Activated T-cell treated with anti-CD3 and anti-CD28 coated beads for 4 hours (primary cell): ENCODE results near the gene TLR4.

ENCODE experiments used
- DNase-seq: peaks from one replicate; pipeline ENCODE4 v3.0.0-alpha.2; 2020

TLR4 gene

GRCh38 chr9:117715411-117715989, 11.3 kb downstream of the TLR4 start:
- no peak for DNase-seq

GRCh38 chr9:117718085-117718484, 13.9 kb downstream of the TLR4 start:
- no peak for DNase-seq

- DNase-seq = no peak
Observed at GRCh38 chr9:117718701-117719100, 14.5 kb downstream of the TLR4 start.

GRCh38 chr9:117719161-117719920, 15.1 kb downstream of the TLR4 start:
- DNase-seq = no peak

GRCh38 chr9:117720066-117720465, 15.9 kb downstream of the TLR4 start:
- no peak for DNase-seq

- DNase-seq = no peak
Observed at GRCh38 chr9:117720555-117720954, 16.4 kb downstream of the TLR4 start.

- DNase-seq = no peak
Observed at GRCh38 chr9:117720987-117721386, 16.8 kb downstream of the TLR4 start.

GRCh38 chr9:117722108-117722761, 18.0 kb downstream of the TLR4 start:
- no peak for DNase-seq

GRCh38 chr9:117723986-117724625, 19.9 kb downstream of the TLR4 start:
- no peak for DNase-seq

GRCh38 chr9:117725426-117725887, 21.3 kb downstream of the TLR4 start:
- DNase-seq = no peak

- no peak for DNase-seq
Observed at GRCh38 chr9:117729375-117729774, 25.2 kb downstream of the TLR4 start.

- no peak for DNase-seq
Observed at GRCh38 chr9:117732494-117732893, 28.3 kb downstream of the TLR4 start.

- DNase-seq = no peak
Observed at GRCh38 chr9:117733465-117733864, 29.3 kb downstream of the TLR4 start.

- no peak for DNase-seq
Observed at GRCh38 chr9:117734082-117734481, 29.9 kb downstream of the TLR4 start.

GRCh38 chr9:117734523-117735314, 30.5 kb downstream of the TLR4 start:
- no peak for DNase-seq

GRCh38 chr9:117737721-117738226, 33.6 kb downstream of the TLR4 start:
- DNase-seq = no peak

GRCh38 chr9:117739206-117739605, 35.0 kb downstream of the TLR4 start:
- no peak for DNase-seq

GRCh38 chr9:117739624-117740347, 35.6 kb downstream of the TLR4 start:
- DNase-seq = no peak

- DNase-seq = no peak
Observed at GRCh38 chr9:117742131-117742530, 37.9 kb downstream of the TLR4 start.

- no peak for DNase-seq
Observed at GRCh38 chr9:117744369-117744768, 40.2 kb downstream of the TLR4 start.

- no peak for DNase-seq
Observed at GRCh38 chr9:117744856-117745389, 40.7 kb downstream of the TLR4 start.

- DNase-seq = no peak
Observed at GRCh38 chr9:117745598-117745997, 41.4 kb downstream of the TLR4 start.
